Mammary epithelial cell (primary cell): ENCODE results near the gene PEAK1.

Source experiments
- CTCF ChIP-seq, 2 donors: IDR thresholded peaks in 1 of 2; conservative IDR thresholded peaks in 1 of 2; 2 replicates each; pipeline ENCODE4 v1.5.1; 2011 to 2012; ENCODE audit warnings: inconsistent platforms in 2 of 2, low read length in 2 of 2, mild to moderate bottlenecking in 2 of 2, control low read depth in 1 of 2, low read depth in 1 of 2; ENCODE audit not compliant: insufficient read depth in 1 of 2; ENCODE audit errors: extremely low read depth in 1 of 2
- EZH2 ChIP-seq: IDR thresholded peaks from 2 replicates; pipeline ENCODE4 v1.6.1; 2012; ENCODE audit warnings: low read length, inconsistent platforms, borderline replicate concordance

DNA sequence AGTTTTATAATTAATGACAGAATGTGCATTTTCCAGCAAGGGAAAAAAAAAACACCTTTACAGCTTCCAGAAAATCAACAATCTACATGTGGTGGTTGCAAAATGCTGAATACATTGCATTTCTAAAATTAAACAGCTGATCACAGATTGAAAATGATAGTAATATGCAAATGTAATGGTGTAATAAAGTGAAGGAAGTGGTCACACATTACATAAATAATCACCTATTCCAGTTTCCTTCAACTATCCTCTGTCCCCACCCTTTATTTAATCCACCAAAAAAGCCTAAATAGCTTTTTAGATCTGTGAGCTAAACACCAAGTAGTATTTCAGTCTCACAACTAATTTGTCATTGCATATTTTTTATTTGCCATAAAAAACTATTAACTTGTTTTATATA lies 110.5 kb downstream of the PEAK1 start:
- no peak for TF ChIP-seq CTCF (conservative IDR thresholded peaks at IDR 0.05 in 1 of 2, IDR thresholded peaks at IDR 0.05 in 1 of 2; ENCODE audit: extremely low read depth in 1 of 2, insufficient read depth in 1 of 2, low read depth in 1 of 2, low read length in 2 of 2)
- no peak for TF ChIP-seq EZH2
